NCI-H1930 (cell line): ENCODE measurements around the gene PHF21B.
"Not testable (repeated sequence)": the region's sequence is repeated elsewhere in the genome, so short reads cannot be mapped to it uniquely, and the experiment has no call there.

Source experiments
- DNase-seq, 2 experiments: peaks; one replicate each; lab custom pipeline; 2025; lab: John Stamatoyannopoulos, UW

PHF21B gene

GRCh38 chr22:44935724-44936123, 74.1 kb downstream of the PHF21B start:
- DNase-seq: no peak

- no peak for DNase-seq
These were observed 75.4 kb downstream of the PHF21B start for GRCh38 chr22:44934454-44934735.

- DNase-seq: no peak
These were observed 75.9 kb downstream of the PHF21B start for GRCh38 chr22:44933666-44934453.

- no peak for DNase-seq
These were observed 77.3 kb downstream of the PHF21B start for GRCh38 chr22:44932493-44932892.

GRCh38 chr22:44931766-44932165, 78.0 kb downstream of the PHF21B start:
- no peak for DNase-seq

- no peak for DNase-seq
These were observed 78.7 kb downstream of the PHF21B start for GRCh38 chr22:44931077-44931540.

- no peak for DNase-seq
These were observed 79.1 kb downstream of the PHF21B start for GRCh38 chr22:44930711-44931035.

- DNase-seq: no peak
These were observed 79.6 kb downstream of the PHF21B start for GRCh38 chr22:44930016-44930710.

GRCh38 chr22:44929359-44930015, 80.3 kb downstream of the PHF21B start:
- no peak for DNase-seq

- no peak for DNase-seq
These were observed 81.0 kb downstream of the PHF21B start for GRCh38 chr22:44928711-44929358.

GRCh38 chr22:44928136-44928463, 81.7 kb downstream of the PHF21B start:
- no peak for DNase-seq

- no peak for DNase-seq
These were observed 82.2 kb downstream of the PHF21B start for GRCh38 chr22:44927463-44928135.

- no peak for DNase-seq
These were observed 83.1 kb downstream of the PHF21B start for GRCh38 chr22:44926491-44927415.

GRCh38 chr22:44926124-44926475, 83.7 kb downstream of the PHF21B start:
- no peak for DNase-seq

GRCh38 chr22:44925465-44926123, 84.2 kb downstream of the PHF21B start:
- DNase-seq: no peak

- DNase-seq: no peak
These were observed 85.1 kb downstream of the PHF21B start for GRCh38 chr22:44924710-44925109.

GRCh38 chr22:44924098-44924497, 85.7 kb downstream of the PHF21B start:
- no peak for DNase-seq

- DNase-seq: not testable (repeated sequence)
These were observed 88.0 kb downstream of the PHF21B start for GRCh38 chr22:44921766-44922165.

- DNase-seq: no peak
These were observed 89.6 kb downstream of the PHF21B start for GRCh38 chr22:44920183-44920582.

- no peak for DNase-seq
These were observed 90.1 kb downstream of the PHF21B start for GRCh38 chr22:44919691-44920090.

GRCh38 chr22:44918925-44919392, 90.8 kb downstream of the PHF21B start:
- no peak for DNase-seq
